Measurements from ENCODE around the gene CHST4. TPM values are rescaled to one million over a fixed set of nuclear protein-coding genes. Genes with fewer than 3 reads are reported as not detected.
"Not testable (repeated sequence)": the region's sequence is repeated elsewhere in the genome, so short reads cannot be mapped to it uniquely, and the experiment has no call there.

Gene CHST4
- total RNA-seq, 1 experiment from 2014 or later, result 0.55 TPM

DNA sequence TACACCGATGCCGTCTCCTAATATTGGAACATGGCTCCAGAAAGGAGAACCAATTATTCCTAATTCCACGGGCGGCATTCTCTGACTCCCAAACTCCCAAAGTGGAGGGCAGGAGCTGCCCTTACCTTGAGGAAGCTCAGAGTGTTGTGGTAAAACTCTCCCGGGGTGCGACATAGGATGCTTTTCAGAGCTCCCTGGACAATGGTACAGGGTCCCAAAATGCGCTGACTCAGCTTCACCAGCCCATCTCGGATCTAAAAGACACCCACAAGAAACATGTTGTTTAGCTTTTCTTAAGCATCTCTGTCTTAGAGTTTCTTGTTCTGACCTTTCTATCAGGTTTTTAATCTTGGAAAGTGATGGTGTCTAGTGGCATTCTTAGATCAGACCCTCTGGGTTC is 43.9 kb downstream of the CHST4 start:
- no peak for DNase-seq (ENCODE audit: low spot score)

DNA sequence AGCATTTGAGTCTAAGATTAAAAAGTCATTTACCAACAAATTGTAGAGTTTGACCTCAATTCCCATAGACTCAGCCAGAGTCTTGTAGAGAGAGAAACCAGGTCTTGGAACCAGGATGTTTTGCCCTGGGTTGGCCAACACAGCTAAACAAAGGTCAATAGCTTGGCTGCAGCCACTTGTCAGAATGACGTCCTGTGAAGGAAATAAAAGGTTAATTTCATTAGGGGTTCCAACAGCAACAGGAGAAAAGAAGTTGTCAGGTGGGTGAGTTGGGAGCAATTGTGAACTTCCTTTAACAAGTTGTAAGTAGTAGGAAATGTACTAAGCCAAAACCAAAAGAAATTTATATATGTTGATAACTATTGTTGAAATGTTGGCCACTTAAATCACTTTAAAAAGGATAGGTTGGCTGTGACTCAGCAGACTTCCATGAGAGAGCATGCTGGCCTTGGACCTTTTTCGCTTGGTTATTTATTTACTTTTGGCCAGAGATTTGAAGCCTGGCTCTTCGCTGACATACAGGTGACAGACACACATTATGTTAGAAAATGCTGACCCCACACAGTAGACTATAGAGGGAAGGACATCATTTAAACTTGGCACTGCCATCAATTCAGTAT is 46.4 kb downstream of the CHST4 start:
- no peak for DNase-seq (ENCODE audit: low spot score)

DNA sequence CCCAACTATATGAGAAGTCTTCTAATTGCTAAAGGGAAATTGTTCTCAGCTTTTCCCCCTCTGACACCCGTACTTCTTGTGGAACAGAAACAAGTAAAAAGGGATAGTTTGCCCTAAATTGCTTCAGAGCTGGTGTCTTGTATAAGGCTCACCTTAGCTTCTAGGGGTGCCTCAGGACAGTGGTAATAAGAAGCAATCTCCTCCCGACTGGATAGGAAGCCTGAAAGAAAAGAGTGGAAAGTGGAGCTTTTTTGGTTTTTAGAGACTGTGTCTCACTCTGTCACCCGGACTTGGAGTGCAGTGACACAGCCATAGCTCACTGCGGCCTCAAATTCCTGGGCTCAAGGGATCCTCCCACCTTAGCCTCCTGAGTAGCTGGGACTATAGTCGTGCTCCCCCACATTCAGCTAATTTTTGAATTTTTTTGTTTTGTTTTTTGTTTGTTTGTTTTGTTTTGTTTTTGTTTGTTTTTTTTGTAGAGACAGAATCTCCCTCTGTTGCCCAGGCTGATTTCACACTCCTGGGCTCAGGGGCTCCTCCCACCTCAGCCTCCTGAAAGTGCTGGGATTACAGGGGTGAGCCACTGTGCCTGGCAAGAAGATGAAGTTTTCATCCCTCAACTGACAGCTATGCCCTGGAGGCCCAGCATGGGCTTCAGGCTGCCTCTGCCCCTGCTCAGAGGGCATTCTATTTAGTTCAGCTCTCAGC is 47.3 kb downstream of the CHST4 start:
- no peak for DNase-seq (ENCODE audit: low spot score)

DNA sequence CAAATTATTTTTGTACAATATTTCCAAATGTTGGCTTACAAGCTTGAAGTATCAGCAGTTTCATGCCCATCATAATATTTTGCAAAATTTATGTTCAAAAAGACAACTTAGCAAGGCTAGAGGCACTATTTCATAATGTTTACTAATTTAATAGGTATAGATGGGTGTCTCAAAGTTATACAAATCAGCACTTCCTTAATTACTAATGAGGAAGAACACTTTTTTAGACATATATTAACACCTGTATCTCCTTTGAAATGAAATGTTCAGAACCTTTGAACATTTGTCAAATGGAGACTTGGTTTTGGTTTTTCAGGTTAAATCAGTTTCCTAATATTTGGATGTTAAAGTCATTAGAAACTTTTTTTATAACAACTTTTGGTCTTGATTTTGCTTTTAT is 48.5 kb downstream of the CHST4 start:
- DNase-seq (ENCODE audit: low spot score), result no peak

DNA sequence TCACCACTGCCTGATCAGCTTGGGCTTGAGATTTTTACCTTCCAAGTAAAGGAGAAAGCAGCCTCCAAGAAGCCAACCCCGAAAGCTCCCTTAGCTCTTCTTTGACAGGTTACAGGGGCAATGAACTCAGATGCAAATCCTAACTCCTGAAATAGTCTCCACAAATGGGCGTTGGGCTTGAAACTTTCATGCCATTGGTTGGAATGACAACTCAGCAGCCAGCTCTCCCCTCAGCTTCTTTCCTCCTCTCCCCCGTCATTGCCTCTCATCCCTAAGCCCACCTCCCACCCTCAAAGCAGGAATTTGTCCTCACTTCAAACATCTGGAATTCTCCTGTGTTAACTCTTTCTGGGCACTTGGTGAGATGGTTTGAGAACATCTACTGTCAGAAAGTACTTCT is 50.7 kb downstream of the CHST4 start, which contains the start of gene TAT:
TSS of gene TAT (minus strand) at position 122 of the 400 bp plus-strand sequence. CDS start 677 bp downstream, outside the sequence.
- DNase-seq (ENCODE audit: low spot score), result no peak

DNA sequence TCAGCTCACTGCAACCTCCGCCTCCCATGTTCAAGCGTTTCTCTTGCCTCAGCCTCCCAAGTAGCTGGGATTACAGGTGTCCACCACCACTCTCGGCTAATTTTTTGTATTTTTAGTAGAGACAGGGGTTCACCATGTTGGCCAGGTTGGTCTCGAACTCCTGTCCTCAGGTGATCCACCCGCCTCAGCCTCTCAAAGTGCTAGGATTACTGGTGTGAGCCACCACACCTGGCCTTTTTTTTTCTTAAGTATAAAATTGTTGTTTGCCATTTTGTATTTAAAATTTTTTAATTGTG is 56.3 kb downstream of the CHST4 start:
- not testable (repeated sequence) for DNase-seq (ENCODE audit: low spot score)

DNA sequence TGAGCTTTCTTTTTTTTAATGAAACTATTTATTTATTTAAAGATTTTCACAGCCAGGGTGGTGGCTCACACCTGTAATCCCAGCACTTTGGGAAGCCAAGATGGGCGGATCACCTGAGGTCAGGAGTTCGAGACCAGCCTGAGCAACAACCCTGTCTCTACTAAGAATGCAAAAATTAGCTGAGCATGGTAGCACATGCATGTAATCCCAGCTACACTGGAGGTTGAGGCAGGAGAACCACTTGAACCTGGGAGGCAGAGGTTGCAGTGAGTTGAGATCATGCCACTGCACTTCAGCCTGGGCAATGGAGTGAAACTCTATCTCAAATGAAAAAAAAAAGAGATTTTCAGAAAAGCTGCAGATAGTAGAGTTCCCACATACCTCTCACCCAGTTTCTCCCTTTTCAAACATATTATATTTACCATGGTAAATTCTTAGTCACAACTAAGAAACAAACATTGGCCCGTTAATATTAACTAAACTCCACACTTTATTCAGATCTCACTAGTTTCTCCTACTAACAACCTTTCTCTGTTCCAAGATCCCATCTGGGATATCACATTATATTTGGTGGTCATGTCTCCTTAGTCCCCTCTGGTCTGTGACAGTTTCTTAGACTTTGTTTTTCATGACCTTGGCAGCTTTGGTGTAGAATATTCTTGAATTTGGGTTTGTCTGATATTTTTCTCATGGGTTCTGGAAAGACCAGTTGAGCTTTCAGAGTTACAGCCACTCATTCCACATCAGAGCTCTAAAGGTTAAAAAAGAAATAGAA is 58.5 kb downstream of the CHST4 start:
- DNase-seq (ENCODE audit: low spot score), result no peak

DNA sequence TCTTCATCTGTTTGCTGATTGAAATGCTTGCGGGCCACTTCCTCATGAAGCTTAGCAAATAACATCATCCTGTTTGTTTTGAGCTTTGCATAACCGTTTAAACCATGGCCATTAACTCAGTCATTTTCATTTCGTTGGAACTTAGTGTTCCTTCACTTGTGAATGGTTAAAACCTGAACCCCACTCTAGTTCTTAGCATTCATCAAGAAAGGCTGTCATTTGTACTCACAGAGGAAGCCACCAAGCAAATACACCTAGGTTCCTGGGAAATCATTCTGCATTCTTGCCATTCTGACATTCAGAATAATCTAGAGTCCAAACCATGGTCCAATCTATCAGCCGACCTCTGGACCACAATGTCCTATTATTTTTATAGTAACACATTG is 59.1 kb downstream of the CHST4 start:
- DNase-seq (ENCODE audit: low spot score), result no peak

Other genes starting within 250 kb of the CHST4 start
- gene CMTR2, start 237.0 kb upstream of the CHST4 start, total RNA-seq (2014; rRNA removed; shearing (Covaris generic)), result 48.7 and 74.4 TPM in 2 replicates
- 2.6 and 5.2 TPM in 2 replicates for gene CALB2, start 167.7 kb upstream of the CHST4 start, total RNA-seq (2014; rRNA removed; shearing (Covaris generic))
- not detected in 2 replicates for gene TLE7, start 84.4 kb upstream of the CHST4 start, total RNA-seq (2014; rRNA removed; shearing (Covaris generic))
- 10.1 and 16.3 TPM in 2 replicates for gene ZNF23, start 64.2 kb upstream of the CHST4 start, total RNA-seq (2014; rRNA removed; shearing (Covaris generic))
- gene ZNF19, start 37.1 kb upstream of the CHST4 start, total RNA-seq (2014; rRNA removed; shearing (Covaris generic)), result 2.1 and 5.8 TPM in 2 replicates
- gene TAT, start 50.7 kb downstream of the CHST4 start, total RNA-seq (2014; rRNA removed; shearing (Covaris generic)), result not detected in 2 replicates
- gene MARVELD3, start 99.8 kb downstream of the CHST4 start, total RNA-seq (2014; rRNA removed; shearing (Covaris generic)), result 0.14 TPM in 1 of 2 replicates, not detected in the other
- gene PHLPP2, start 198.3 kb downstream of the CHST4 start, total RNA-seq (2014; rRNA removed; shearing (Covaris generic)), result 14.2 and 14.6 TPM in 2 replicates

Data from A172 (cell line).